B cell (primary cell): ENCODE results near the gene EDC3. TPM values are rescaled to one million over a fixed set of nuclear protein-coding genes. Genes with fewer than 3 reads are reported as not detected.
A peak's percentile ranks its signal among the peaks of the same experiment; 100 is the strongest.

Source experiments
- ATAC-seq: fragments of 200-7000 bp; cut with Tn5 transposase; one replicate; pipeline ENCODE4 v1.10.0; 2021; ENCODE audit warnings: low read depth, mild to moderate bottlenecking, moderate number of reproducible peaks, moderate library complexity
- CTCF ChIA-PET: fragments of 350-600 bp; sonication (Branson Sonifier 250); formaldehyde crosslinking; loops from one replicate; lab custom pipeline; 2021; ENCODE audit warnings: antibody characterized with exemption, inconsistent platforms; lab: Charles Lee
- POLR2A ChIA-PET: fragments of 350-600 bp; sonication (Branson Sonifier 250); formaldehyde crosslinking; loops from one replicate; lab custom pipeline; 2021; ENCODE audit warnings: antibody characterized with exemption; lab: Charles Lee
- DNase-seq: peaks from one replicate; pipeline ENCODE4 v3.0.0; 2013
- H2AFZ ChIP-seq: 2 replicates; pipeline ENCODE4 v1.6.1; 2012; ENCODE audit warnings: mild to moderate bottlenecking, low read depth, low read length; ENCODE audit not compliant: insufficient read depth, poor library complexity, severe bottlenecking
- H3K27ac ChIP-seq, 2 donors: 1 replicate in 1 of 2; 2 replicates in 1 of 2; pipeline ENCODE4 v1.5.1; 2012 to 2013; ENCODE audit warnings: low read length in 2 of 2, mild to moderate bottlenecking in 2 of 2, moderate library complexity in 1 of 2
- H3K27me3 ChIP-seq, 4 experiments: fragments of 200-600 bp in 1 of 4; sonication (generic) in 1 of 4; replicated peaks in 1 of 4; 1 replicate in 2 of 4; 2 replicates in 2 of 4; pipeline versions ENCODE4 v1.6.1 to v1.7.0; 2013 to 2016; ENCODE audit warnings: low read length in 3 of 4, mild to moderate bottlenecking in 2 of 4, mixed read lengths in 1 of 4, moderate library complexity in 1 of 4; ENCODE audit not compliant: insufficient read depth in 4 of 4, control insufficient read depth in 3 of 4; ENCODE audit errors: control extremely low read depth in 1 of 4
- H3K36me3 ChIP-seq, 2 experiments: replicated peaks in 1 of 2; 1 replicate in 1 of 2; 2 replicates in 1 of 2; pipeline versions ENCODE4 v1.6.1 to v1.7.1; 2013; ENCODE audit warnings: low read length in 1 of 2; ENCODE audit not compliant: insufficient read depth in 2 of 2, control insufficient read depth in 1 of 2; ENCODE audit errors: control extremely low read depth in 1 of 2, extremely low read depth in 1 of 2
- H3K4me1 ChIP-seq, 2 donors: fragments of 200-600 bp in 1 of 2; sonication (generic) in 1 of 2; 1 replicate in 1 of 2; 2 replicates in 1 of 2; pipeline versions ENCODE4 v1.5.1 to v1.6.1; 2013 to 2017; ENCODE audit warnings: low read length in 2 of 2; ENCODE audit not compliant: control insufficient read depth in 2 of 2, insufficient read depth in 2 of 2
- H3K4me2 ChIP-seq: replicated peaks from 2 replicates; pipeline ENCODE3; 2012; ENCODE audit warnings: mild to moderate bottlenecking, low read depth, low read length; ENCODE audit not compliant: poor library complexity, severe bottlenecking
- H3K4me3 ChIP-seq, 5 experiments: fragments of 200-600 bp in 1 of 5; sonication (generic) in 1 of 5; 1 replicate in 3 of 5; 2 replicates in 2 of 5; pipeline versions ENCODE4 v1.5.1 to v1.7.0; 2011 to 2016; ENCODE audit warnings: low read length in 4 of 5, mild to moderate bottlenecking in 4 of 5, low read depth in 2 of 5, control low read depth in 1 of 5, moderate library complexity in 1 of 5; ENCODE audit not compliant: insufficient read depth in 1 of 5; ENCODE audit errors: control extremely low read depth in 1 of 5, extremely low read depth in 1 of 5
- H3K79me2 ChIP-seq: fragments of 200-600 bp; sonication (generic); one replicate; pipeline ENCODE4 v1.6.0; 2016; ENCODE audit warnings: low read length; ENCODE audit not compliant: control insufficient read depth, insufficient read depth
- H3K9ac ChIP-seq: fragments of 200-600 bp; sonication (generic); 2 replicates; pipeline ENCODE4 v1.6.1; 2017; ENCODE audit warnings: mild to moderate bottlenecking, low read length, moderate library complexity
- H3K9me3 ChIP-seq, 3 donors: one replicate each; pipeline versions ENCODE4 v1.6.1 to v1.7.1; 2013; ENCODE audit warnings: low read length in 2 of 3; ENCODE audit not compliant: control insufficient read depth in 2 of 3, insufficient read depth in 1 of 3; ENCODE audit errors: control extremely low read depth in 1 of 3
- H4K20me1 ChIP-seq: 2 replicates; pipeline ENCODE4 v1.6.0; 2012; ENCODE audit warnings: mild to moderate bottlenecking, low read length; ENCODE audit not compliant: insufficient read depth, control insufficient read depth, poor library complexity, severe bottlenecking
- H3K27ac Mint-ChIP-seq: one replicate; pipeline ENCODE4 v1.8.0; 2021; ENCODE audit warnings: mixed read lengths
- H3K27me3 Mint-ChIP-seq: one replicate; pipeline ENCODE4 v1.8.0; 2021; ENCODE audit warnings: mixed read lengths
- H3K4me1 Mint-ChIP-seq: one replicate; pipeline ENCODE4 v1.8.0; 2021; ENCODE audit warnings: mixed read lengths
- H3K4me3 Mint-ChIP-seq: one replicate; pipeline ENCODE4 v1.8.0; 2021; ENCODE audit warnings: mixed read lengths
- H3K9me3 Mint-ChIP-seq: one replicate; pipeline ENCODE4 v1.8.0; 2022; ENCODE audit warnings: mixed read lengths; ENCODE audit not compliant: insufficient read depth
- CTCF ChIP-seq: fragments of 200-600 bp; IDR thresholded peaks from one replicate; pipeline ENCODE4 v1.8.0; 2022; ENCODE audit warnings: antibody characterized with exemption, mild to moderate bottlenecking
- EZH2 ChIP-seq: IDR thresholded peaks from 2 replicates; pipeline ENCODE4 v1.6.1; 2012; ENCODE audit warnings: borderline replicate concordance, low read depth, mild to moderate bottlenecking, moderate library complexity, low read length; ENCODE audit not compliant: insufficient read depth, poor library complexity, severe bottlenecking
- WGBS: methylation state at CpG from one replicate; pipeline ENCODE4 v1.1.5; 2013; ENCODE audit warnings: missing lambda C conversion rate; ENCODE audit not compliant: insufficient coverage; 5-methylcytosine and 5-hydroxymethylcytosine counted together
- intact Hi-C: fragments of 100-400 bp; cut with micrococcal nuclease; formaldehyde crosslinking; loops from one replicate; pipeline ENCODE4 v1.10.0; 2022
- polyA plus RNA-seq: library from polyadenylated mRNA; depleted of rRNA; stranded (reverse); fragments of >200 nt; gene quantifications from 2 replicates; pipeline ENCODE4 v1.2.3, GENCODE V29; 2012
- total RNA-seq, 2 donors: library from RNA; stranded (reverse); fragments of 120-200 nt in 1 of 2; gene quantifications; 1 replicate in 1 of 2; 2 replicates in 1 of 2; pipeline versions ENCODE4 v1.2.3 to v1.2.4, GENCODE V29; 2013 to 2022

Gene EDC3
- total and polyA plus RNA-seq, 2 donors (not counting 1 experiment from before 2014, with no cell fraction given), result 16.9 to 55.4 TPM

DNA sequence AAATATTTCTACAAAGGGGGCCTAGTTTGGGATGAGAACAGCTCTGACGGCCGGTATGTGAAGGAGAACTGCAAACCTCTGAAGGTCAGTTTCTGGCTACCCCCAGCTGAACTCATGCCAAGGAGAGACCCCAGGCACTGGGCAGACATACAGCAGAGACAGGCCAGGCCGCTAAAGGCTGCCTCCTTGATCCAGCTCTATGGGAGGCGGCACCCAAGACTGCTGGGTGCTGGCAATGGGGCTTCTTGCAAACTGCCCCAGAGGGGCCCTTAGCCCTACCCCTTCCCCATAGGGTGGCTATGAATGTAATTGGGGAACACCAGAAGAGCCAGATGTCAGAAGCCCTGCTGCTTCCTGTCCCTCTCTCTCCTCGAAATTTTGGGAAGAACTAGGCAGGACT lies 66.9 kb downstream of the EDC3 start:
- Mint-ChIP-seq H3K27me3 (no peaks in the 10 kb centered on the region), H3K4me3 (no peak overlapping the region), H3K4me1 (peaks cover 63% of the 10 kb centered on the region), H3K9me3 (no peaks in the 10 kb centered on the region), H3K27ac (peak overlapping the region; percentile 61)
- H3K4me1 ChIP-seq, result peaks cover 50 to 77% of the 10 kb centered on the region in 2 donors
- H3K79me2 ChIP-seq, result peaks cover 15% of the 10 kb centered on the region
- peak overlapping the region in 1 of 2 donors; percentile 77 for H3K27ac ChIP-seq
- H3K36me3 ChIP-seq, result peaks cover 0 to 90% of the 10 kb centered on the region in 2 experiments
- ChIA-PET POLR2A (no interaction called here), CTCF (interaction anchor here (1.4 to 23.4 kb wide), 4 partner anchors 10 to 254 kb away, joined by 9 to 596 read pairs (median 244); partner anchors contain the start of genes CLK3 and CSK)
- no peak overlapping the region for H3K4me2 ChIP-seq
- DNase-seq (no peak), ATAC-seq (no peak)
- H3K9ac ChIP-seq, result no peak overlapping the region
- H3K9me3 ChIP-seq, result no peaks in the 10 kb centered on the region
- H3K4me3 ChIP-seq, result no peak overlapping the region
- TF ChIP-seq CTCF, result no peak
- no peaks in the 10 kb centered on the region for H3K27me3 ChIP-seq
- 76% methylated on average over 3 of the region's 5 CpGs for WGBS
- H4K20me1 ChIP-seq, result peaks cover 77% of the 10 kb centered on the region
- H2AFZ ChIP-seq, result no peak overlapping the region
- intact Hi-C loops, result no loop called here

- H3K27me3 ChIP-seq, result no peaks in the 10 kb centered on the region
These were observed 67.6 kb downstream of the EDC3 start for GRCh38 chr15:74628199-74628598.

More at GRCh38 chr15:74628199-74628598, 67.6 kb downstream of the EDC3 start:
- CTCF ChIA-PET, result interaction anchor here (1.3 to 23.4 kb wide), 4 partner anchors 9 to 253 kb away, joined by 3 to 596 read pairs (median 190); partner anchors contain the start of genes CLK3 and CSK
- DNase-seq (no peak), ATAC-seq (no peak)
- Histone ChIP-seq H3K36me3 (peaks cover 1 to 90% of the 10 kb centered on the region in 2 experiments), H3K4me1 (peaks cover 50 to 77% of the 10 kb centered on the region in 2 donors), H3K79me2 (peaks cover 23% of the 10 kb centered on the region), H3K4me2 (peak overlapping the region; percentile 61), H3K9ac (no peak overlapping the region), H2AFZ (no peak overlapping the region), H4K20me1 (peaks cover 81% of the 10 kb centered on the region), H3K27ac (peak overlapping the region; percentile 61 to 77), H3K9me3 (no peaks in the 10 kb centered on the region), H3K4me3 (no peak overlapping the region)
- no peaks in the 10 kb centered on the region for H3K27me3 Mint-ChIP-seq
- H3K4me3 Mint-ChIP-seq, result peak overlapping the region; percentile 46
- TF ChIP-seq CTCF (no peak), EZH2 (no peak)
- POLR2A ChIA-PET, result no interaction called here
- intact Hi-C loops, result no loop called here
- peak overlapping the region; percentile 67 for H3K27ac Mint-ChIP-seq
- WGBS, result 91% methylated on average over 2 of the region's 3 CpGs
- H3K9me3 Mint-ChIP-seq, result no peaks in the 10 kb centered on the region
- H3K4me1 Mint-ChIP-seq, result peaks cover 63% of the 10 kb centered on the region
